Neural cell (in vitro differentiated cells): ENCODE results near the gene MAPK9. TPM values are rescaled to one million over a fixed set of nuclear protein-coding genes. Genes with fewer than 3 reads are reported as not detected.

Experiments
- H2AFZ ChIP-seq: fragments of 200-600, 300-800 bp; sonication (generic), shearing (Covaris generic); 2 replicates; pipeline ENCODE4 v1.6.0; 2014; ENCODE audit warnings: low read depth, mild to moderate bottlenecking, antibody characterized with exemption, low read length, moderate library complexity
- H3F3A ChIP-seq: fragments of 200-600 bp; shearing (Covaris generic); 2 replicates; pipeline ENCODE4 v1.6.1; 2016; ENCODE audit warnings: mild to moderate bottlenecking, moderate library complexity, mixed read lengths, antibody characterized with exemption, low read length; ENCODE audit not compliant: insufficient read depth, poor library complexity, severe bottlenecking
- H3K27ac ChIP-seq: fragments of 200-600, 300-800 bp; sonication (generic), shearing (Covaris generic); 2 replicates; pipeline ENCODE4 v1.5.1; 2014; ENCODE audit warnings: mild to moderate bottlenecking, low read length, moderate library complexity
- H3K27me3 ChIP-seq: fragments of 300-800, 200-600 bp; sonication (generic), shearing (Covaris generic); 2 replicates; pipeline ENCODE4 v1.6.0; 2014; ENCODE audit warnings: mild to moderate bottlenecking, low read depth, low read length, moderate library complexity; ENCODE audit not compliant: insufficient read depth
- H3K36me3 ChIP-seq: fragments of 300-800, 200-600 bp; sonication (generic), shearing (Covaris generic); 2 replicates; pipeline ENCODE4 v1.5.1; 2014; ENCODE audit warnings: mild to moderate bottlenecking, antibody characterized with exemption, low read length, moderate library complexity; ENCODE audit not compliant: insufficient read depth
- H3K4me2 ChIP-seq: fragments of 300-800, 200-600 bp; sonication (generic), shearing (Covaris generic); 2 replicates; pipeline ENCODE4 v1.6.0; 2014; ENCODE audit warnings: mild to moderate bottlenecking, low read length
- H3K4me3 ChIP-seq: fragments of 300-800, 200-600 bp; sonication (generic), shearing (Covaris generic); 2 replicates; pipeline ENCODE4 v1.5.1; 2014; ENCODE audit warnings: mild to moderate bottlenecking, low read length, moderate library complexity
- H3K79me2 ChIP-seq: fragments of 200-600 bp; shearing (Covaris generic); replicated peaks from 2 replicates; pipeline ENCODE4 v1.6.0; 2014; ENCODE audit warnings: mild to moderate bottlenecking, low read length, moderate library complexity; ENCODE audit not compliant: insufficient read depth
- H3K9ac ChIP-seq: fragments of 300-800, 200-600 bp; sonication (generic), shearing (Covaris generic); 2 replicates; pipeline ENCODE4 v1.6.1; 2016; ENCODE audit warnings: mild to moderate bottlenecking, low read length, mixed read lengths
- H3K9me2 ChIP-seq: fragments of 200-600 bp; shearing (Covaris generic); 2 replicates; pipeline ENCODE4 v1.6.1; 2016; ENCODE audit warnings: mild to moderate bottlenecking, low read length, mixed read lengths; ENCODE audit not compliant: insufficient read depth
- H3K9me3 ChIP-seq: fragments of 200-600, 300-800 bp; sonication (generic), shearing (Covaris generic); 2 replicates; pipeline ENCODE4 v1.6.1; 2016; ENCODE audit warnings: mild to moderate bottlenecking, mixed run types, low read length, moderate library complexity, mixed read lengths
- H4K20me1 ChIP-seq: fragments of 200-600 bp; shearing (Covaris generic); 2 replicates; pipeline ENCODE4 v1.6.1; 2016; ENCODE audit warnings: mild to moderate bottlenecking, mixed run types; ENCODE audit not compliant: insufficient read depth
- CTCF ChIP-seq: fragments of 450-650 bp; IDR thresholded peaks from 2 replicates; pipeline ENCODE4 v1.5.1; 2014; ENCODE audit warnings: antibody characterized with exemption, mild to moderate bottlenecking, moderate library complexity; ENCODE audit not compliant: poor library complexity, severe bottlenecking
- EP300 ChIP-seq: fragments of 450-650 bp; conservative IDR thresholded peaks from 2 replicates; pipeline ENCODE4 v1.6.1; 2014; ENCODE audit warnings: antibody characterized with exemption, mild to moderate bottlenecking, moderate library complexity; ENCODE audit not compliant: poor library complexity, severe bottlenecking
- EZH2 ChIP-seq: fragments of 200-600, 300-800 bp; shearing (Covaris generic), sonication (generic); IDR thresholded peaks from 2 replicates; pipeline ENCODE4 v1.6.1; 2014; ENCODE audit warnings: antibody characterized with exemption, low read length, borderline replicate concordance, mild to moderate bottlenecking; ENCODE audit not compliant: insufficient read depth, poor library complexity, severe bottlenecking
- MXI1 ChIP-seq: fragments of 450-650 bp; conservative IDR thresholded peaks from 2 replicates; pipeline ENCODE4 v1.6.1; 2014; ENCODE audit warnings: antibody characterized with exemption, mild to moderate bottlenecking; ENCODE audit not compliant: poor library complexity, severe bottlenecking
- POLR2AphosphoS5 ChIP-seq: IDR thresholded peaks from 2 replicates; pipeline ENCODE4 v1.6.1; 2012
- RAD21 ChIP-seq: fragments of 450-650 bp; conservative IDR thresholded peaks from 2 replicates; pipeline ENCODE4 v1.6.1; 2014; ENCODE audit warnings: antibody characterized with exemption, mild to moderate bottlenecking, moderate library complexity
- REST ChIP-seq: IDR thresholded peaks from 2 replicates; pipeline ENCODE4 v1.6.1; 2012; ENCODE audit warnings: borderline replicate concordance
- SMC3 ChIP-seq: fragments of 450-650 bp; conservative IDR thresholded peaks from 2 replicates; pipeline ENCODE4 v1.6.1; 2014; ENCODE audit warnings: antibody characterized with exemption, mild to moderate bottlenecking, moderate library complexity; ENCODE audit not compliant: poor library complexity
- TAF1 ChIP-seq: IDR thresholded peaks from 2 replicates; pipeline ENCODE4 v1.6.1; 2012; ENCODE audit warnings: low read depth
- polyA plus RNA-seq: library from polyadenylated mRNA; depleted of rRNA; stranded (reverse); fragments of >200 nt; gene quantifications from 2 replicates; pipeline ENCODE4 v1.2.3, GENCODE V29; 2014

Gene MAPK9
- polyA plus RNA-seq, 1 donor from 2014 or later = 73.9 TPM

GRCh38 chr5:180303226-180304015, 11.5 kb upstream of the MAPK9 start:
- TF ChIP-seq POLR2AphosphoS5 (no peak), EP300 (no peak), RAD21 (no peak)
- Histone ChIP-seq H3K9me2 (no peaks in the 10 kb centered on the region), H3F3A (no peaks in the 10 kb centered on the region), H3K27me3 (no peaks in the 10 kb centered on the region), H3K4me2 (no peak overlapping the region), H3K4me3 (no peak overlapping the region), H3K27ac (no peak overlapping the region), H3K36me3 (no peaks in the 10 kb centered on the region), H3K79me2 (no peaks in the 10 kb centered on the region), H4K20me1 (no peaks in the 10 kb centered on the region), H3K9ac (no peak overlapping the region), H3K9me3 (no peaks in the 10 kb centered on the region), H2AFZ (no peak overlapping the region)

- Histone ChIP-seq H3F3A (no peaks in the 10 kb centered on the region), H3K27ac (no peak overlapping the region), H3K9ac (no peak overlapping the region), H3K9me2 (no peaks in the 10 kb centered on the region), H2AFZ (no peak overlapping the region), H3K79me2 (no peaks in the 10 kb centered on the region), H3K4me2 (no peak overlapping the region), H3K4me3 (no peak overlapping the region), H4K20me1 (no peaks in the 10 kb centered on the region), H3K9me3 (no peaks in the 10 kb centered on the region), H3K27me3 (no peaks in the 10 kb centered on the region), H3K36me3 (no peaks in the 10 kb centered on the region)
- TF ChIP-seq RAD21 (no peak), CTCF (no peak), EP300 (no peak), REST (no peak), MXI1 (no peak), POLR2AphosphoS5 (no peak), TAF1 (no peak), EZH2 (no peak), SMC3 (no peak)
These were observed 10.4 kb upstream of the MAPK9 start for GRCh38 chr5:180302256-180302655.
